Activated T-cell treated with anti-CD3 and anti-CD28 coated beads, Interleukin-2, amount 50 U/mL, for 4 hours (primary cell): Measurements from ENCODE around the gene ARHGAP30. TPM values are rescaled to one million over a fixed set of nuclear protein-coding genes. Genes with fewer than 3 reads are reported as not detected.

Experiments
- ATAC-seq, 2 donors: fragments of 200-7000 bp; cut with Tn5 transposase; one replicate each; pipeline ENCODE4 v1.10.0; 2021
- DNase-seq: peaks from one replicate; pipeline ENCODE4 v3.0.0-alpha.2; 2020
- H3K27me3 Mint-ChIP-seq: one replicate; pipeline ENCODE4 v1.8.0; 2021; ENCODE audit warnings: low read depth, mixed read lengths
- H3K36me3 Mint-ChIP-seq: one replicate; pipeline ENCODE4 v1.8.0; 2022; ENCODE audit warnings: mixed read lengths; ENCODE audit not compliant: insufficient read depth
- H3K4me1 Mint-ChIP-seq: one replicate; pipeline ENCODE4 v1.8.0; 2021; ENCODE audit warnings: low read depth, mixed read lengths
- H3K4me3 Mint-ChIP-seq: one replicate; pipeline ENCODE4 v1.8.0; 2021; ENCODE audit warnings: mild to moderate bottlenecking, moderate library complexity, mixed read lengths
- H3K9me3 Mint-ChIP-seq: one replicate; pipeline ENCODE4 v1.8.0; 2021; ENCODE audit warnings: mixed read lengths
- total RNA-seq, 3 donors: library from RNA; stranded (reverse); gene quantifications; one replicate each; pipeline ENCODE4 v1.2.1, GENCODE V29; 2021

Gene ARHGAP30
- total RNA-seq, 3 donors from 2014 or later = 103 to 128 (median 106) TPM

DNA sequence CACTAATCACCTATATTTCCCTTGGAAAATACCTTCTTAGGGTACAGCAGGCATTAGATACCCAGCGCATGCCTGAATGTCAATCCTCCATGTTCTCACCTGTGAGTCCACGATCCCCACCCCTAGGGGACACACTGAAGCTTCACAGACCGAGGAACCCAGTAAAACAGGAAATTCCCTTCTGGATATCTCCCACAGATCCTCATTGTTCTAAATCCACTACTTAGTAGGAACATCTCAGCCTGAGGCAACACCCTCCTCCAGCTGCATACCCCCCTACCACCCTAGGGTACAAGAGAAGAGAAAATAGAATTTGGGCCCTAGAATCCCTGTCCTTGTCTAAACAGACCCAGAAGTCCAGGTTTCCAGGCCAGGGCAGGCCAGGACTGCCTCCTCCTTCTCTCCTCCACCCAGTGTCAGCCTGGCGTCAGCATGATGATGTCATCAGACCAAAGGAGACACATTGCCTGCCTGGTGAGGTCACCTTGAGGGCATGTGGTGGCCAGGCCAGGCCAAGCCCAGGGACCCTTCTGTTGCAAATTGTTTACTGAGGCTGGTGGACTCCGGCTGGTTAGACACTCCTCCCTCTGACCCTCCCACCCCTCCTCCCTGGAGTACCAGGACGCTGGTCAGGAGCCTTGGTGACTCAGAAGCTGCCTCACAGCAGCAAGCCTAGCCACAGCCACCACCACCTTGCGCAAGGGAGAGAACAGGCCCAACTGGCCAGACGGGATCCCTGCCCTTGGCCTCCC is 13.5 kb upstream of the ARHGAP30 start:
- H3K4me3 Mint-ChIP-seq = no peak overlapping the region
- H3K9me3 Mint-ChIP-seq = no peaks in the 10 kb centered on the region
- no peaks in the 10 kb centered on the region for H3K36me3 Mint-ChIP-seq
- no peak for DNase-seq
- ATAC-seq = peak in 1 of 2 donors; percentile 35
- H3K27me3 Mint-ChIP-seq = no peaks in the 10 kb centered on the region
- H3K4me1 Mint-ChIP-seq = no peaks in the 10 kb centered on the region

DNA sequence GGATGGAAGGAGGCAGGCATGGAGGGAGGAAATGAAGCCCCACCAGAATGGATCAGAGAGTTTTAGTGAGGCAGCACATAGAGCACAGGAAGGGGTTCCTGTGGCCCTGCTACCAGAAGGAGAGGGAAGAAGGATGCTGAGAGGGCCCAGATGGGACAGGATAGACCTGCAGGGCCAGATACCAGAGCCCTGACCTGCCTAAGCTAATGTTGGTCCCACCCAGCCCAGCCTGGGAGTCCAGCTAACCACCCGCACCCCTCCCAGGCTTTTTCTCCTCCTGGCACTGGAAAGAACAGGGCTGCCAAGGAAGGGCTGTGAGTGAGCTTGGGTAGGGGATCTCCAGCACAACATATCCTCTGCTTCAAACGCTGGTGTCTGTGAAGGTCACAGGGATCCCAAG is 12.8 kb upstream of the ARHGAP30 start:
- Mint-ChIP-seq H3K4me3 (no peak overlapping the region), H3K36me3 (no peaks in the 10 kb centered on the region), H3K27me3 (no peaks in the 10 kb centered on the region), H3K4me1 (no peaks in the 10 kb centered on the region), H3K9me3 (no peaks in the 10 kb centered on the region)
- ATAC-seq (no peak), DNase-seq (no peak)

DNA sequence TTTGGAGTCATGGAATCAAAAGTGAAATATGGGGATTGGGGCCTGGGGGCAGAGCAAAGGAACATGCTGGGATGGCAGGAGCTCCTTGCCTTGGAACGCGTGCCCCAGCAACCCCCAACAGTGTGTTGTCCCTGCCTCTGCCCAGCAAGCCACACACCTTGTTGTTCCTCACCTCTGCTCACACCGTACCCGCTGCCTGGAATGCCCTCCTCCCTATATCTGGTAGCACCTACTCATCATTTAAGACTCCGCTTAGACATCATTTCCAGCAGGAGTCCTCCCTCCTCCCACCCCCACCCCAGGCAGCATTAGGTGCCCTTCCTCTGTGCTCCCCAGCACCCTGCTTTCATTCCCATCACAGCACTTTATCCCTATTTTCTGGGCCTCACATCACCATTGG is 11.8 kb upstream of the ARHGAP30 start:
- H3K27me3 Mint-ChIP-seq = no peaks in the 10 kb centered on the region
- ATAC-seq = no peak
- H3K9me3 Mint-ChIP-seq = no peaks in the 10 kb centered on the region
- H3K36me3 Mint-ChIP-seq = no peaks in the 10 kb centered on the region
- H3K4me3 Mint-ChIP-seq = no peak overlapping the region
- H3K4me1 Mint-ChIP-seq = no peaks in the 10 kb centered on the region
- DNase-seq = no peak

DNA sequence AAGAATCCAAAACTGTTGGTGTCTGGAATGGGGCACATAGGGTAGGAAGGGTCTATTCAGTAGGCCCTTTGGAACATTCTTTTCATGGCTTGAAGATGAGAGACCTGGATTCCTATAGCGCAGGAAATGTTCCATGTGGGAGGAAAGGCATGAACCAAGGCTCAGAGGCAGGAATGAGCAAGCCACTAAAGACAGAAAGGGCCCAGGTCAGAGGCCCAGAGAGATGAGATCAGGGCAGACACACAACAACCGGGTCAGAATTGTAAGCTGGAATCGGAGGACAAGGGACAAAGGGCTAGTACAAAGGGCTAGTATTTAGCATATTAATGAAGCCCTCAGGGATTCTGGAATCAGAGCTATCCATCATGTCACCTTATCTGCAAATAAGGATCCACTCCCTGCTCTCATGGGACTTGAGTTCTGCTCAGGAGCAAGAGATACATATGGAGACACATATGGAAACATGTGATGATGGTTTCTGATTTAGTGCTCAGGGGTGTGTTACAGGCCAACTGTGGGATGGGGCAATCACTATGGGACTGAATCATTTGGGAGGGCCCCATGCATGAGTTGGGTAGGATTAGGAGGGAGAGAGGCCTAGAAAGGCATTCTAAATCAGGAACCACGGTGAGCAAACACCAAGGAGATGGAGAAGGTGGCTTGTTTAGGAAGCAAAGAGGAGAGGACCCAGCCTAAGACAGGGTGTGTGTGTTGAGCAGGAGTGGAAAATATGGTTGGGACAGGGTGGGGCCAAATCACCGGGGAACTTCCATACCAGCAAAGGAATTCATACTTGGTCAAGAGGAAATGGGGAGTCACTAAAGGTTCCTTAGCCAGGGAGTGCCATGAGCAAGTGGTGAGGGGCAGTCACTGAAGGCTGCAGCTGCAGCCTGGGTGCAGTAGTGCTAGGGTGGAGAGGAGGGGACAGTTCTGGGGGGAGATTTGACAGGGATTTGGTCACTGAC is 11.0 kb upstream of the ARHGAP30 start:
- ATAC-seq = no peak
- Mint-ChIP-seq H3K4me1 (no peaks in the 10 kb centered on the region), H3K27me3 (no peaks in the 10 kb centered on the region), H3K36me3 (no peaks in the 10 kb centered on the region), H3K9me3 (no peaks in the 10 kb centered on the region), H3K4me3 (no peak overlapping the region)
- no peak for DNase-seq

DNA sequence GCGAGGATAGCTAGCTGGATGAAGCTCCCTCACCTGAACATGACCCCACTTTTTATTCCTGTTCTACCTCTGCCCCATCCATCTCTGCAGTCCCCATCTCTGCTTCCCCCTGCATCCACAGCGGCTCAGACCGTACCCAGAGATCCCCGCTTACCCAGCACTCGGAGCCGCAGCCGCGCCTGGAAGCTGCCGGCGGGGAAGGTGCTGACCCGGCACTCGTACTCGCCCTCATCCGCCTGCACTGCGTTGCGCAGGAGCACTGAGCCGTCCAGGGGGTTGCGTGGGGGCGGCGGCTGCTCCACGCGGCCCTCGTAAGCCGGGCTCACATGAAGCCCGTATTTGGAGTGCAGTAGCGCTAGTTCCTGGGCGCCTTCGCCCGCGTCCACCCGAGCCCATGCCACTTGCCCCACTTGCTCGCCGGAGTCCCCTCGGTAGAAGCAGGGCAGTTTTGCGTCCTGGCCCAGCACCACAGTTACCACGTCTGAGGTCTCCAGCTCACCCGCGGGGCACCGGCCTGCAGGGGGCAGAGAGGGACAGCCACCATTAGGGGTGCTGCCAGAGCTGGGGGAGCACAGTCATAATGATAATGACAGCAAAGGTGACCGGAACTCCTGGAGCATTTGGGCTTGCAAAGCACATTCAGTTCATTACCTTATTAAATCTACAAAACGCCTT is 9.9 kb upstream of the ARHGAP30 start:
- Mint-ChIP-seq H3K9me3 (no peaks in the 10 kb centered on the region), H3K36me3 (no peaks in the 10 kb centered on the region), H3K4me3 (no peak overlapping the region), H3K27me3 (no peaks in the 10 kb centered on the region), H3K4me1 (no peaks in the 10 kb centered on the region)
- ATAC-seq (no peak), DNase-seq (no peak)

DNA sequence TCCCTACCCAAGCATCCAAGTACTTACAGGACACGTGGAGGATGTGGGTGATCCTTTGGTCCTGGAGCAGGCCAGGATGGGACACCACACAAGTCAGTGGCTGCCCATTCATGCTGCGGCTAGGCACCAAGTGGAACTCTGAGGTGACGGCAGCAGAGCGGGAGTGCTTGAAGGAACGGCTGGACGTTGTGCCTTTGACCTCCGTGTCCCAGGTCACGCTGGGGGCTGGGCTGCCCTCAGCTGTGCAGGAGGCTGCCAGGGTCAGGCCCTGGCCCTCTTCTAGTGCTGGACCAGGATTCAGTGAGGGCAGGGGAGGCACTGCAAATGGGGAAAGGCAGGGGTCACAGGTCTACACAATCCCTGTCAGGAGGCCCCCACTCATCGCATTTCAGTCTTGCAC is 7.7 kb upstream of the ARHGAP30 start:
- no peaks in the 10 kb centered on the region for H3K36me3 Mint-ChIP-seq
- H3K4me3 Mint-ChIP-seq = no peak overlapping the region
- H3K4me1 Mint-ChIP-seq = peaks cover 2% of the 10 kb centered on the region
- no peak for ATAC-seq
- DNase-seq = no peak
- H3K27me3 Mint-ChIP-seq = no peaks in the 10 kb centered on the region
- H3K9me3 Mint-ChIP-seq = no peaks in the 10 kb centered on the region

DNA sequence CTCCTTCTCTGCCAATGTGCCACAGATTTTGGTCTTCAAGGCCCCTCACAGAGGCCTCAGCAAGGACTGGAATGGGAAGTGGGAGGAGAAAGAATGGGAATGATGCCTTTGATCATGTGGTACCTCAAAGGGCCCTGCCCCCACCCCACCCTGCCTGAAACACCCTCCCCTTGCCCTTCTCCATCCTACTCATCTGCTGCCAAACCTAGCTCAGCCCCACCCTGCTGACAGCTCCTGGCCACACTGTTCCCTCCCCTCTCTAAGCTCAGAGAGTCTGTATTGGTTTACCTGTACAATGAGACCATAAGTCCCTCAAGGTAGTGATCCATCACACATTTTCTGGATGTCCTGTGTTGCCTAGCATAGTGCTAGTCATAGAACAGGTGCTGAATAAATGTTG is 6.7 kb upstream of the ARHGAP30 start:
- DNase-seq = no peak
- no peak for ATAC-seq
- H3K4me1 Mint-ChIP-seq = peaks cover 9% of the 10 kb centered on the region
- no peaks in the 10 kb centered on the region for H3K27me3 Mint-ChIP-seq
- no peaks in the 10 kb centered on the region for H3K36me3 Mint-ChIP-seq
- H3K4me3 Mint-ChIP-seq = no peak overlapping the region
- H3K9me3 Mint-ChIP-seq = no peaks in the 10 kb centered on the region

DNA sequence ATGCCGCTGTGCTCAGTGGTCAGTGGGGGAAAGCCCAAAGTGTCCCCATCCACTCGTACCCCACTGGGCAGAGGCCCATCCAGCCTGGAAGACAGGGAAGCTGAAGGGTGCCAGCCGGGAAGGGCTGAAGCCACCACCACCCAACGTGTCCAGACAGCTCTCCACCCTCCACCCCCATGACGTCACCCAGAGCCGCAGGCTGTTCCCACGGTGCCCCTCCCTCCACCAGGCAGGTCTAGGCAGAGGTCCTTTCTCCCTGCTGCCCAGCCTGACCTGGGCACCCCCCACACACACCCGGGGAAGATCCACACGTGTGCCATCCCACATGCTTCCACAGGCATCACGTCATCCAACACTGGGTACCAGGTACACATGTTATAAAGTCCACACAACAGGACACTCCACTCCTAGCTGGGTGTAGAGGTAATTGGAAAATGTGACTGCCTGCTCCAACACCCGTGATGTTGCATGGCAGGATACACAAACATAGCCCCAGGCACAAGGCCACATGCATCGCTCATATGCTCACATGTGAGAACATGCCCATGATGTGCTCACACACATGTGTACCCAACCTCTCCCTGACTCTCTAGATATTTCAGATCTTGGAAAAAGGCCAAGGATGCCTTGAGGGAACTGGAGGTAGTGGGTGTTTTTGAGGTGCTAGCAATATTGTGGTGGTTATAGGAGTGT is 5.1 kb upstream of the ARHGAP30 start:
- Mint-ChIP-seq H3K4me1 (peaks cover 24% of the 10 kb centered on the region), H3K36me3 (no peaks in the 10 kb centered on the region), H3K9me3 (no peaks in the 10 kb centered on the region), H3K4me3 (no peak overlapping the region), H3K27me3 (no peaks in the 10 kb centered on the region)
- DNase-seq = no peak
- ATAC-seq = no peak

DNA sequence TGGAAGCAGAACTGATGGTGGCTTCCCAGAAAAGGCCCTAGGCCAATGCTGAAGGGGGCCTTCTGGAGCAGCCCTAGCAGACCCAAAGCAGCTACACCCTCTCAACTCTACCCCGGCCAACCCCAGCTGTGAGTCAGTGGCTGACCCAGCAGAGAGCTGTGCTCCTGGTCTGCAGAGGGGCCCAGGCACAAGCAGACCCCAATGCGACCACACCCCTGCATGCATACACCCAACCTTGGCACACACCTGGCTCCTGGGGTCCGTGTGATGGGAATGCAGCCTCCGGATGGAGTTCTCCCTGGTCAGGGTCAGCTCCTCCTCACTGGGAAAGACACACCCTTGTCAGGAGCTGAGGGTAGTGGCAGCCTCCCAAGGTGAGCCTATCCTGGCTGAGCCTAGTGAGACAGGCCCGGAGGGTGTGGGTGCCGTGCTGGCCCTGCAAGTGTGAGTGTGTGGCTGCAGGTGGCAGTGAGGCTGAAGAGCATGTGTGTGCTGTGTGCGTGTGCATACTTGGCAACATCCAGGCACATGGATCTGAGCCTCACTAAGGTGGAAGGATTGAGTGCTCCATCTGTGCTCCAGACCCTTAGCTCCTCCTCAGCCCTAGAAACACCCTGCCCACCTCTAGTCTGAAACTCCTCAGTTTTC is 3.9 kb upstream of the ARHGAP30 start:
- ATAC-seq = no peak

DNA sequence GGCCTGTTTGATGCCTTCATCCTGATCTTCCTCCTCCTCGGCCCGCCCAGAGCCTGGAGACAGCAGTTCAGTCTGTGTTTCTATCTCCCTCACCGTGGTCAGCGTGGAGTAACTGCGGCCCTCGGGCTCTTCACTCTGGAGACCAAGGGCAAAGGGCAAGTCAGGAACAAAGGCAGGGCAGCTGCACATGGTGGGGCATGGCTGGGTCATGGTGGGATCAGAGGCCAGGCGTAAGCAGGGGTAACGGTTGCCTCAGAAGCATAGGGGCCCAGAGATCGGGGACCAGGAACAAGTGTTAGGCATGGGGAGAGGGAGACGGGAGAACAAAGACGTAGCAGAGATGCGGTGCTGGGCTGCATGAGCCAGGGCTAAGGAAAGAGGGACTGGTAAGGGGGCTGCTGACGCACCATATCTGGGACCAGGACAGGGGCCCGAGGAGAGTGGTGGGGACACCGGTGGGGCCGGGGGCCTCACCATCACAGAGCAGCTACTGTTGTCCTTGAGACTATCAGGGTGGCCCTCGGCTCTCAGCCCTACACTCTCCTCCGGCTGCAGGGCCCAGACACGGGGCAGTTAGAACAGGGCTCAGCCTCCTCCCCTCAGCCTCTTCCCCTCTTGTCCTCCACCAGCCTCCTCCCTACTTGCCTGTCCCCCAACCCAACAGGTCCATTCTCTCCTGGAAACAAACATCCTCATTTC is 3.2 kb upstream of the ARHGAP30 start:
- DNase-seq (no peak), ATAC-seq (no peak)
- H3K27me3 Mint-ChIP-seq = no peaks in the 10 kb centered on the region
- H3K36me3 Mint-ChIP-seq = no peaks in the 10 kb centered on the region
- peaks cover 37% of the 10 kb centered on the region for H3K4me1 Mint-ChIP-seq
- H3K9me3 Mint-ChIP-seq = no peaks in the 10 kb centered on the region
- H3K4me3 Mint-ChIP-seq = no peak overlapping the region

More for the DNA sequence above, 3.9 kb upstream of the ARHGAP30 start:
- Mint-ChIP-seq H3K4me1 (peaks cover 30% of the 10 kb centered on the region), H3K36me3 (no peaks in the 10 kb centered on the region), H3K9me3 (no peaks in the 10 kb centered on the region), H3K4me3 (no peak overlapping the region), H3K27me3 (no peaks in the 10 kb centered on the region)
- no peak for DNase-seq

DNA sequence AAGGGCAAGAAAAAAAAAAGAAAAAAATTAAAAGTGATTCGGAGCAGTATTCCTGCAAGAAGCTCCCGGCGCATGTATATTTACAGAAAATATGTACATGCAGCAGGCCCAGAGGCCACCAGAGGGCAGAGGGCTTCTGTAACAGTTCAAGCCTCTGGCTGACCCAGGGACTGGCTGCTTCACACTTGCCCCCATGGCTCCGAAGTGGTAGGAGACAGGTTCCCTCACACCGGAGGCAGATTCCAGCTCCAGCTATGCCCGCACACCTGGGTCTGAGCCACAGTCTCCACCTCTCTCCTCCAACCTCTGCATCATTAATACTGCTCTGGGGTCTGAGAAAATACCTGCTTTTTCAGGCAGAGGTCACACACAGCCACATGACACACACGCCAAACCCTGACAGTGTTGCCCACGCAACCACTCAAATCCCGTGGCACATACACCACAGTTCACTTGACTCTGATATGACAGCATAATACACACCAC is 2.2 kb upstream of the ARHGAP30 start:
- H3K4me3 Mint-ChIP-seq = no peak overlapping the region
- H3K4me1 Mint-ChIP-seq = peaks cover 45% of the 10 kb centered on the region
- ATAC-seq (no peak), DNase-seq (peak; percentile 37)
- no peaks in the 10 kb centered on the region for H3K9me3 Mint-ChIP-seq
- no peaks in the 10 kb centered on the region for H3K27me3 Mint-ChIP-seq
- peaks cover under 1% of the 10 kb centered on the region for H3K36me3 Mint-ChIP-seq

DNA sequence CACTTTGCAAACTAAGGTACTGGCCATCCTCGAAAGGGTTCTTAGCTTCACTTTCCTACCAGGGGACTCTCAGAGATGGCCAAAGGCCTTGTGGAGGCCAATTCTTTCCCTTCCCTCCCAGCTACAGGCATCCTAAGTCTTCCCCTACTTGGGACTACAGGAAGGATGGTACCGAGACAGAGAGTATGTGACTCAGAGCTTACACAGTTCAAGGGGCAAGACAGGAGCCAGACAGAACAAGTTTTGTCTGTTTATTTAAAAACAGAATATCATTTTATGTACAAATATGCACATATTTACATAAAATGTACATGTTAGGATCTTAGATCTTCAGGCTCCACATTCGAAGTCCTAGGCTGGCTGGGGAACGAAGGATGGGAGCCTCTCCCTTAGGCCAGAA is 1.1 kb upstream of the ARHGAP30 start:
- Mint-ChIP-seq H3K27me3 (no peaks in the 10 kb centered on the region), H3K36me3 (peaks cover 4% of the 10 kb centered on the region), H3K9me3 (no peaks in the 10 kb centered on the region), H3K4me1 (peaks cover 54% of the 10 kb centered on the region), H3K4me3 (no peak overlapping the region)
- DNase-seq (no peak), ATAC-seq (no peak)

DNA sequence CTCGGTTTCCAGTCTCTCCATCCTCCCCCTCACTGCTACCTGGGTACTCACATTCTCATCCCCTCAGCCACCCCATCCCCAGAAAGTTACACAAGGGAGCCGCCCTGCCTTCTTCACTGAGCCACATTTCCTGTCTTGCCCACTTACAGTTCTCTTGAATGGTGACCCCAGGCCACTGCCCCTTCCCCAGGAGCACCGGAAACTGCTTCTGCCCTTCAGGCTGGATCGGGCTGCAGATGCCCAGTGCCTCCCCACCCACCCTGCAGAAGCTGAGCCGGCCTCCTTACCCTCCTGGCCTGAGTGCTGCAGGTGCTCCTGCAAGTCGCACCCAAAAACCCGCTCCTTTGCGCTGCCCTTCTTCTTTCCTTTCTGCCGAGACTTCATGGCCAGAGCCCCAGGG is 450 bp downstream of the ARHGAP30 start:
- Mint-ChIP-seq H3K27me3 (no peaks in the 10 kb centered on the region), H3K9me3 (no peaks in the 10 kb centered on the region), H3K36me3 (peaks cover 8% of the 10 kb centered on the region), H3K4me3 (peak overlapping the region; percentile 95), H3K4me1 (peaks cover 66% of the 10 kb centered on the region)
- DNase-seq = no peak
- peak in 1 of 2 donors; percentile 3 for ATAC-seq
